ENCODE results near the gene ALDOA. TPM values are rescaled to one million over a fixed set of nuclear protein-coding genes. Genes with fewer than 3 reads are reported as not detected.

ALDOA gene
- total RNA-seq, 1 donor from 2014 or later: 1,497 TPM

DNA sequence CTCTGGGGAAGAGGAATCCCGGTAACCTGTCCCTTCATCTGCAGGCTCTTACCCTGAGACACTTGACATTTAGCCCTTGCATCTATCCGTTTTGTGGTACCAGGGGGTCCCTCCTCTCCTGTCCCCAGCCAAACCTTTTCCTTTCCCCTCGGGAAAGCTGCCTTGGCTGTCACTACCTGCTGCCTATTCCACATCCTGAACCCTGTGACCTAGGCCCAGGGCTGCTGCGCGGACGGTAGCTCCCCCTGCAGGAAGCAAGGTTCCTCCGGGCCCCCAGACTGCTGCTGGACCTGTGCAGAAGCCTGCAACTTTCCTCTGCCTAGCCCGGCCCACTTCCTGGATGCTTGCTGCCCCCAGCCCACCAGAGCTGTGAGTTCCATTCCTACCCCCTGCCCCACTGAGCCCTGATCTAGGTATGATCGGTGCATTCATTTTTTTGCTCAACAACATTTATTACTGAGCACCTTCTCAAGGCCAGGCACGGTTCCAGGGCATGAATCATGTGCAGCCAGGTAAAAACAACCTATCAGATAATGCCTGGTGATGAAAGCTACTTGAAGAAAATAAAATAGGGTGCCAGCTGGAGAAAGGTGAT is 10.5 kb upstream of the ALDOA start:
- H3K9me3 ChIP-seq (ENCODE audit: control insufficient read depth in 3 of 3, low read length in 3 of 3): no peaks in the 10 kb centered on the region
- H3K27me3 ChIP-seq (ENCODE audit: control insufficient read depth in 3 of 3, insufficient read depth in 3 of 3, low read length in 3 of 3): no peaks in the 10 kb centered on the region
- no peaks in the 10 kb centered on the region for H3K36me3 ChIP-seq (ENCODE audit: control insufficient read depth in 3 of 3, insufficient read depth in 3 of 3, low read length in 3 of 3)
- H3K27ac ChIP-seq (ENCODE audit: low read depth, low read length): no peak overlapping the region
- H3K4me1 ChIP-seq (ENCODE audit: control insufficient read depth in 3 of 3, insufficient read depth in 3 of 3, low read length in 3 of 3): peaks cover 16 to 43% (median 17%) of the 10 kb centered on the region in 3 donors
- no peak overlapping the region for H3K9ac ChIP-seq (ENCODE audit: low read depth in 1 of 3, low read length in 3 of 3)
- H3K4me3 ChIP-seq (ENCODE audit: low read length in 3 of 3): no peak overlapping the region

- Histone ChIP-seq H3K9me3 (ENCODE audit: control insufficient read depth in 3 of 3, low read length in 3 of 3) (no peaks in the 10 kb centered on the region), H3K9ac (ENCODE audit: low read depth in 1 of 3, low read length in 3 of 3) (peak overlapping the region; percentile 33 to 60 (median 58)), H3K27ac (ENCODE audit: low read depth, low read length) (peak overlapping the region; percentile 94), H3K36me3 (ENCODE audit: control insufficient read depth in 3 of 3, insufficient read depth in 3 of 3, low read length in 3 of 3) (peaks cover 0 to 5% (median 0%) of the 10 kb centered on the region in 3 donors), H3K27me3 (ENCODE audit: control insufficient read depth in 3 of 3, insufficient read depth in 3 of 3, low read length in 3 of 3) (no peaks in the 10 kb centered on the region), H3K4me3 (ENCODE audit: low read length in 3 of 3) (peak overlapping the region in 1 of 3 donors; percentile 55), H3K4me1 (ENCODE audit: control insufficient read depth in 3 of 3, insufficient read depth in 3 of 3, low read length in 3 of 3) (peaks cover 40 to 68% (median 40%) of the 10 kb centered on the region in 3 donors)
These were observed 5.2 kb upstream of the ALDOA start for GRCh38 chr16:30060346-30060745.

DNA sequence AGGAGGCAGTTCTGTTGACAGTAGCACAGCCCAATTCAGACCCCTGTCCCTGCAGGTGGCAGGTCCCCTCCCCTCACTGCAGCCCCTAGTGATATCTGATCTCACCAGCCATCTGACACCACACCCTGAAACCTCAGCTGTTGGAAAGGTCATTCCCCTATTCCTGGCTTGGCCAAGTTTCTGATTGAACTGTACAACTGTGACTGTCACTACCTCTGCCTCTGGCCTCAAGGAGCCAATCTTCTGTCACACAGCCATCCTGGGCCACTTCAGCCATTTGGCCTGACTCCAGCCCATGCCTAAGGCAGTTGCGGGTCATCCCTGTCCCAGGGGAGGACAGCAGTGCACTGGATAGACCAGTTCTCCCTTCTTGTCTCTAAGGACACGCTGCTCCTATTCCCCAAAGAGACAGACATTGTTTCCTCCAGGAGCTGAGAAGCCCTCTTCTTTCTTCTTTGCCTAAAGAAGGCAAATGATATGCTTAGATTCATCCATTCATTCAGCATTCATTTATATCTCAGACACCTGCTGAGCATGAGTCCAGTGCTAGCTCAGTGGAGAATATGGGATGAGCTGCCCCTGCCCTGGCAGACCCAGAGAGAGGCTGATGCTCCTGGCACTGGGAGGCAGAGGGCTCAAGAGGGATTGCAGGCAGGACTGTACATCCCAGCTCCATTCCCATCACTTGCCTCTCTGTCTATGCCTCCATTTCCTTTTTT is 4.6 kb upstream of the ALDOA start:
- Histone ChIP-seq H3K27ac (ENCODE audit: low read depth, low read length) (peak overlapping the region; percentile 94), H3K4me1 (ENCODE audit: control insufficient read depth in 3 of 3, insufficient read depth in 3 of 3, low read length in 3 of 3) (peaks cover 40 to 68% (median 40%) of the 10 kb centered on the region in 3 donors)

DNA sequence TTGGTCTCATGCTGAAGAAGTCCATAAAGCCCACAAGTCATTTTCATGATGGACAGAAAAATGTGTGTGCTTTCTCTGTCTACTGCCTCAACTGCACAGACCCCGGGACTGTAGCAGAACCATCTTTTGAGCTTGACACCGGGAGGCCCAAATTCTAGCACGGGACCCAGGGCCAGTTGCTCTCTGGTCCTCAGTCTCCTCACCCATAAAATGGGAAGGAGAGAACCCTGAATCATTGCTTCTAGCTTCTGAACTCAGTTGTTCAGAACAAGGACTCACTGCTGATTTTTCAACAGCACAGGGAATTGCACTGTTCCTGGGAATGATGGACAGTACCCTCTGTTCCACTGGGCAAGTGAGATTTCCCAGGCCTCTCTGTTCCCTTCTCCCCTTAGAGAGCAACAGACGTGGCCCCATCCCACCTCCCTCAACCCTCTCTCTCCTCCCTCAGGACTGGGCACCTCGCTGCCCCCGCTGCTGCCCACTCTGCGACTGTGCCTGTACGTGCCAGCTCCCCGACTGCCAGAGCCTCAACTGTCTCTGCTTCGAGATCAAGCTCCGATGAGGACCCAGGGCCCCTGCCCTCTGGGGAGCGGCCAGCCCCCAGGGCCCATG is 2.2 kb upstream of the ALDOA start:
- Histone ChIP-seq H3K4me1 (ENCODE audit: control insufficient read depth in 3 of 3, insufficient read depth in 3 of 3, low read length in 3 of 3) (peaks cover 55 to 72% (median 56%) of the 10 kb centered on the region in 3 donors), H3K27ac (ENCODE audit: low read depth, low read length) (peak overlapping the region; percentile 99), H3K9ac (ENCODE audit: low read depth in 1 of 3, low read length in 3 of 3) (peak overlapping the region; percentile 95 to 100 (median 98)), H3K4me3 (ENCODE audit: low read length in 3 of 3) (peak overlapping the region; percentile 91 to 99 (median 98)), H3K9me3 (ENCODE audit: control insufficient read depth in 3 of 3, low read length in 3 of 3) (no peaks in the 10 kb centered on the region), H3K27me3 (ENCODE audit: control insufficient read depth in 3 of 3, insufficient read depth in 3 of 3, low read length in 3 of 3) (no peaks in the 10 kb centered on the region), H3K36me3 (ENCODE audit: control insufficient read depth in 3 of 3, insufficient read depth in 3 of 3, low read length in 3 of 3) (peaks cover 21 to 29% (median 26%) of the 10 kb centered on the region in 3 donors)

More for the DNA sequence above, 4.6 kb upstream of the ALDOA start:
- Histone ChIP-seq H3K4me3 (ENCODE audit: low read length in 3 of 3) (peak overlapping the region; percentile 22 to 55 (median 27)), H3K36me3 (ENCODE audit: control insufficient read depth in 3 of 3, insufficient read depth in 3 of 3, low read length in 3 of 3) (peaks cover 1 to 8% (median 4%) of the 10 kb centered on the region in 3 donors), H3K9ac (ENCODE audit: low read depth in 1 of 3, low read length in 3 of 3) (peak overlapping the region; percentile 58 to 70 (median 60)), H3K27me3 (ENCODE audit: control insufficient read depth in 3 of 3, insufficient read depth in 3 of 3, low read length in 3 of 3) (no peaks in the 10 kb centered on the region), H3K9me3 (ENCODE audit: control insufficient read depth in 3 of 3, low read length in 3 of 3) (no peaks in the 10 kb centered on the region)

DNA sequence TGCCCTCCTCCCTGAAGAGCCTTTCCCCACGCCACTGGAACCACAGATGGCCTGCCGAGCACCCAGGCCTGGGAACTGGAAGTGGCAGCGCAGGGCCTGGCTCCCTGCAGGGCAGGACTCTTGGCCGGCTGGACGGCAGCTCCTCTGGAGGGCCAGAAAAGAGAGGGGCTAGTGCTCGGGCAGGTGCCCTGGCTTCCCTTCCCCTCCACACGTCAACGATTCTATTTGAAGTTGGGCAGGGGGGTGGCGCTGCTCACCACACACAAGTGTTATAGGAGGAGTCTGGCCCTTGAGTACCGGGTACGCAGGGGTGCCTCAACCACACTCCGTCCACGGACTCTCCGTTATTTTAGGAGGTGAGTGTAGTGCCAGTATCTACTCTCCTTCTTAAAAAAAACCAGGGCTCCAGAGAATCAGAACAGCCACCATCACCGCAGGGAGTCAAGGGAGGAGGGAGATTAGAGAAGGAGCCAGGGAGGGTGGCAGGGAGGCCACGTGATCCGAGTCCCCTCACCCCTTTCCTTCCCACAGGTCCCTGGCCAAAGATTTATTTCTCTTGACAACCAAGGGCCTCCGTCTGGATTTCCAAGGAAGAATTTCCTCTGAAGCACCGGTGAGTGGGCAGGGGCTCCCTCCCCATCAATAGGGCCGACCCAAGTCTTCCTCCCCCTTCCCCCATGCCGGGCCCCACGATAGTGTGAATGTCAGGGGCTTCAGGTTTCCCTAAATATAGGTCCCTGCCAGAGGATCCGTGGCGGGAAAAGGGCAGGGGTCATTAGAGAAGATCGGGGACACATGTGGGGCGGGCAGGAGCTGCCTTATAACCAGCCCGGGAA is 1.4 kb upstream of the ALDOA start:
- H3K36me3 ChIP-seq (ENCODE audit: control insufficient read depth in 3 of 3, insufficient read depth in 3 of 3, low read length in 3 of 3): peaks cover 29 to 36% (median 33%) of the 10 kb centered on the region in 3 donors
- peaks cover 58 to 74% (median 60%) of the 10 kb centered on the region in 3 donors for H3K4me1 ChIP-seq (ENCODE audit: control insufficient read depth in 3 of 3, insufficient read depth in 3 of 3, low read length in 3 of 3)
- H3K9ac ChIP-seq (ENCODE audit: low read depth in 1 of 3, low read length in 3 of 3): peak overlapping the region; percentile 95 to 100 (median 98)
- no peaks in the 10 kb centered on the region for H3K27me3 ChIP-seq (ENCODE audit: control insufficient read depth in 3 of 3, insufficient read depth in 3 of 3, low read length in 3 of 3)
- H3K27ac ChIP-seq (ENCODE audit: low read depth, low read length): peak overlapping the region; percentile 99
- H3K9me3 ChIP-seq (ENCODE audit: control insufficient read depth in 3 of 3, low read length in 3 of 3): no peaks in the 10 kb centered on the region
- H3K4me3 ChIP-seq (ENCODE audit: low read length in 3 of 3): peak overlapping the region; percentile 91 to 99 (median 98)

DNA sequence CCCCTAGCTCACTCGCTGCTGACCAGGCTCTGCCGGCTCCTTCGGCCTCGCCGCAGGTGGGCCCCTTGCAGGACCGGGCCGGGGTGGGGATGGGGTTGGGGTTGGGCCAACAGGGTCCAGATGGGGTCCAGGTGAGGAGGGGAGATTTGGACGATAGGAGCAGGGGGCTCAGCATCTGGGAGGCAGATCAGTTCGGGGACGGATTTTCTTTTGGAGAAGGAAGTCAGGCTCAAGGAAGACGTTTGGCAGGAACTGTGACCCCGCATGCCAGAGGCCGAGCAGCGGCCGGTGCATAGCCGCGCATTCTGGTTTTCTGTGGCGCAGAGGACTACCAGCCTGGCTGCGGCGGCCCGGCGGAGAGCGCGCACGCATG is 845 bp upstream of the ALDOA start:
- H3K4me1 ChIP-seq (ENCODE audit: control insufficient read depth in 3 of 3, insufficient read depth in 3 of 3, low read length in 3 of 3): peaks cover 61 to 77% (median 66%) of the 10 kb centered on the region in 3 donors
- no peaks in the 10 kb centered on the region for H3K9me3 ChIP-seq (ENCODE audit: control insufficient read depth in 3 of 3, low read length in 3 of 3)
- peak overlapping the region; percentile 95 to 100 (median 98) for H3K9ac ChIP-seq (ENCODE audit: low read depth in 1 of 3, low read length in 3 of 3)
- H3K36me3 ChIP-seq (ENCODE audit: control insufficient read depth in 3 of 3, insufficient read depth in 3 of 3, low read length in 3 of 3): peaks cover 35 to 42% (median 39%) of the 10 kb centered on the region in 3 donors
- peak overlapping the region; percentile 99 for H3K27ac ChIP-seq (ENCODE audit: low read depth, low read length)
- H3K4me3 ChIP-seq (ENCODE audit: low read length in 3 of 3): peak overlapping the region; percentile 91 to 99 (median 98)
- H3K27me3 ChIP-seq (ENCODE audit: control insufficient read depth in 3 of 3, insufficient read depth in 3 of 3, low read length in 3 of 3): no peaks in the 10 kb centered on the region

DNA sequence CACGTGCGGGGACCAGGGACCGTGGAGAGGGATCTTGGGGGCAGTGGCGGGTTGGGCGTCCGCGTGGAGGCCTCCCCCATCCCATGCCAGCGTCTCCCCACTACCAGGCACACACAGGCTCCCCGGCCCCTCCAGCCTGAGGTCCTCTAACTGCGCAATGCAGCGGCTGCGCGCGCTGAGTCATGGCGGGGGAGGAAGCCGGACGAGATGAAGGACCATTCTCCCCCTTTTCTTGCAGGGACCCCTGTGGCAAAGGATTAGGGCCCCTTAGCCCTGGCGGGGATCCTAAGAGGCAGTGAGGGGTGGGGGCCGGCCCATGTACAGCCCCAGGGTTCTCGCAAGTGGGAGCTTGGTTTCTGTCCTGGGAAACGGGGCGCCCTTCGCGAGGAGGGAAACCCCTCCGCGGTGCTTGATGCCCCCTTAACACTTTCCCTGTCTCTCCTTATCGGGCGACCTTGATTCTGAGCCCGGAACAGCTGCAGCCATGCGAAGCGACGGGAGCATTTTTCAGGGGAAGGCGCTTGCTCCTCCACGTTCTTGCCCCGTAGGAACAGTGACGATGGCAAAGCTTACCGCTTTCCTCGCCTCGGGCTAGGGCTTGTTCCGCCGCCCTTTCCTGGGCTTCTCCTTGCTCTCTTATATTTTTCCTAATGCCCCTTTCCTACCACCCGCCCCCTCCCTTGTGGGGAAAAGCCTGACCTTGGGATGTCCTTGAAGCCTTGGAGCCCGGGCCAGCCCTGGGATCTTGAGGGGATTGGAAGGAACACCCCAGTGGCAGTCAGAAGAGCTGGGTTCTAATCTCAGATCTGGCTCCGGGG is 592 bp downstream of the ALDOA start:
- Histone ChIP-seq H3K36me3 (ENCODE audit: control insufficient read depth in 3 of 3, insufficient read depth in 3 of 3, low read length in 3 of 3) (peaks cover 49 to 56% (median 53%) of the 10 kb centered on the region in 3 donors), H3K9ac (ENCODE audit: low read depth in 1 of 3, low read length in 3 of 3) (peak overlapping the region; percentile 97 to 100 (median 98)), H3K27ac (ENCODE audit: low read depth, low read length) (peak overlapping the region; percentile 99), H3K27me3 (ENCODE audit: control insufficient read depth in 3 of 3, insufficient read depth in 3 of 3, low read length in 3 of 3) (no peaks in the 10 kb centered on the region), H3K9me3 (ENCODE audit: control insufficient read depth in 3 of 3, low read length in 3 of 3) (no peaks in the 10 kb centered on the region), H3K4me3 (ENCODE audit: low read length in 3 of 3) (peak overlapping the region; percentile 95 to 99 (median 98)), H3K4me1 (ENCODE audit: control insufficient read depth in 3 of 3, insufficient read depth in 3 of 3, low read length in 3 of 3) (peaks cover 58 to 76% (median 65%) of the 10 kb centered on the region in 3 donors)

DNA sequence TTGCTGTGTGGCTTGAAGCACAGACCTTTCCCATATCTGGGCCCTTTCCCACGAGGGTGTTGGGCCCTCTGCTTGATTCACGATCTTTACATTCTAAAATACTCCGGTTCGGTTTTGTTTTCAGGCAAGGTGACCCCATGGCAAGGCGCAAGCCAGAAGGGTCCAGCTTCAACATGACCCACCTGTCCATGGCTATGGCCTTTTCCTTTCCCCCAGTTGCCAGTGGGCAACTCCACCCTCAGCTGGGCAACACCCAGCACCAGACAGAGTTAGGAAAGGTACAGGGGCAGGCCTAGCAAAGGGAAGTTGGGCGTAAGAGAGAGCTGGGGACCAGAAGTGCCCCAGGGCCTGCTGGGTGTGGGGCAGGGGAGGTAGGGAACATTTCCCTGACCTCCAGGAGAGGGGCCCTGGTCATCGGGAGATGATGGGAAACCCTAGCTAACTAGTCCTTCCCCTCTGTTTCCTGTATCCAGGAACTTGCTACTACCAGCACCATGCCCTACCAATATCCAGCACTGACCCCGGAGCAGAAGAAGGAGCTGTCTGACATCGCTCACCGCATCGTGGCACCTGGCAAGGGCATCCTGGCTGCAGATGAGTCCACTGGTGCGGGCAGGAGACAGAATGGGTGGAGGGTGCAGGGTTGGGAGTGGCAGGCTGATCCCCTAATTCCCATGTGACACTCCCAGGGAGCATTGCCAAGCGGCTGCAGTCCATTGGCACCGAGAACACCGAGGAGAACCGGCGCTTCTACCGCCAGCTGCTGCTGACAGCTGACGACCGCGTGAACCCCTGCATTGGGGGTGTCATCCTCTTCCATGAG is 1.4 kb downstream of the ALDOA start:
- peaks cover 56 to 61% (median 60%) of the 10 kb centered on the region in 3 donors for H3K36me3 ChIP-seq (ENCODE audit: control insufficient read depth in 3 of 3, insufficient read depth in 3 of 3, low read length in 3 of 3)
- H3K4me1 ChIP-seq (ENCODE audit: control insufficient read depth in 3 of 3, insufficient read depth in 3 of 3, low read length in 3 of 3): peaks cover 54 to 74% (median 60%) of the 10 kb centered on the region in 3 donors
- H3K27me3 ChIP-seq (ENCODE audit: control insufficient read depth in 3 of 3, insufficient read depth in 3 of 3, low read length in 3 of 3): no peaks in the 10 kb centered on the region

More for the DNA sequence above, 1.4 kb downstream of the ALDOA start:
- Histone ChIP-seq H3K4me3 (ENCODE audit: low read length in 3 of 3) (peak overlapping the region; percentile 95 to 99 (median 98)), H3K27ac (ENCODE audit: low read depth, low read length) (peak overlapping the region; percentile 99), H3K9ac (ENCODE audit: low read depth in 1 of 3, low read length in 3 of 3) (peak overlapping the region; percentile 97 to 100 (median 98)), H3K9me3 (ENCODE audit: control insufficient read depth in 3 of 3, low read length in 3 of 3) (no peaks in the 10 kb centered on the region)

Measured in skeletal muscle tissue (tissue), 4 donors.